ENCODE results near the gene TRAPPC12.

The TRAPPC12 gene

DNA sequence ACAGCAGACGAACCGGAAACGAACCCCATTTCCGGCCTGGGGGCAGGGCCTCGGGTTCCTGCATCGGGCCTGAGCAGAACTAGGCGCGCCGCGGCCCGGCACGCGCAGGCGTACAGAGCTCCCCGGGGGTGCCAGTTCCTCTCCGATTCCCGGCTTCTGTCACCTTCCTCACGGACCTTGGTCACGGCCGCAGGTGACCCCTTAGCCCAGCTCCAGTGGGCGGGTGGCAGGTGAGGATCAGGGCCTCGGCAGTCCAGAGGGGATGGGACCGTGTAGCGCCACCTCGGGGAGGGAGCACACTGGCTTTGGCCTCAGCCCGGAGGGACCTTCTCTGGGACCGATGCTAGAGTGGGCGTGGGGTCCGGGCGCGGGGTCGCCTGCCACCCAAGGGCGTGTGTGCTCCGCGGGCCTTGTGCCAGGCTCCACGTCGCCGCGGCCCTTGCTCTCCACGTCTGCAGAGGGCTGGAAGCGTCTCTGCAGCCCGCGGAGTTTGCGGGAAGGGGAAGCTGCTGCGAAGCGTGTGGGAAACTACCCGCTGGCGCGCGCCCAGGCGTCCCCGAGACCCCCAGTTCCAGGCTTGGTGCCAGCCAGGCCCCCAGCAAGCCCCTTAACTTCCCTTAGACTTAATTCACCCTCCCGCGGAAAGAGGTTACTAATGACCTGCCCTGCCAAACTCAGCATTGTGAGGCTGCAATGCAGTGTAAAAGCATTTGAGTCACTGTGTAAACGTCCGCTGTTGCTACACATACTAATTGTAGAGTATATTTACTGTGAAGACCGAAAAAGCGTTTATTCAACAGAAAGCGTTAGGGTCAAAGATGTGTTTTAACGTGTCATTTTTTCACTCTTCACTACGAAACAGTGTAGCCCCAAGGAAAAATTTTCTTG, at the start of gene TRAPPC12:
Gene TRAPPC12, plus strand, starts transcription at position 48 of the 888 bp plus-strand sequence. CDS start 7,930 bp downstream, outside the sequence.
- DNase-seq (ENCODE audit: low read depth) = peak; percentile 95
- peaks cover 3% of the 10 kb centered on the region for H3K36me3 ChIP-seq (ENCODE audit: control insufficient read depth, insufficient read depth, low read length, severe bottlenecking)
- H3K9me3 ChIP-seq (ENCODE audit: control insufficient read depth, low read length) = no peaks in the 10 kb centered on the region
- peaks cover 26% of the 10 kb centered on the region for H3K4me1 ChIP-seq (ENCODE audit: control insufficient read depth, insufficient read depth, low read length)
- no peaks in the 10 kb centered on the region for H3K27me3 ChIP-seq (replicated peaks; ENCODE audit: control insufficient read depth, insufficient read depth, low read length)
- H3K4me3 ChIP-seq (ENCODE audit: low read length) = peak within 1 kb of the TSS; percentile 93
- H3K9ac ChIP-seq (ENCODE audit: low read length) = peak within 1 kb of the TSS; percentile 98

DNA sequence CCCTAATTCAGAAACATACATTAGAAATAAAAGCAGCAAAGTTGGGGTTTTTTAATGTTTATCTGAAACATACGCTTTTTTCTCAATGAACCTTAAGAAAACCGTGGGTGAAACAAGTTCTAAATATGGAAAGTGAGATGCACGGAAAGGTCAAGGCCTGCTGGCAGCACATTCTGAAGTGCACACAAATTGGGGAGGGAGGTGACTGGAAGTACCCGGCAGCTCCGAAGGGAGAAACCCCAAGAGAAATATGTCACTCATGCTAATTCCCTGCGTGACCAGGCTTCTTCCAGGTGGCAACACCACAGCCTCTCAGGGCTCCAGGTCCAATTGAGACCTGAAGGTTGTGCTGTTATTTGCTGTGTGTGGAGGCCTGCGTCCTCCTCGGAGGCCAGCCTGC, 47.4 kb upstream of the TRAPPC12 start:
- H3K9me3 ChIP-seq (ENCODE audit: control insufficient read depth, low read length) = no peaks in the 10 kb centered on the region
- H3K27me3 ChIP-seq (replicated peaks; ENCODE audit: control insufficient read depth, insufficient read depth, low read length) = no peaks in the 10 kb centered on the region
- H3K4me3 ChIP-seq (ENCODE audit: low read length) = no peak overlapping the region
- H3K9ac ChIP-seq (ENCODE audit: low read length) = no peak overlapping the region
- H3K36me3 ChIP-seq (ENCODE audit: control insufficient read depth, insufficient read depth, low read length, severe bottlenecking) = peaks cover 24% of the 10 kb centered on the region
- peaks cover 12% of the 10 kb centered on the region for H3K4me1 ChIP-seq (ENCODE audit: control insufficient read depth, insufficient read depth, low read length)
- DNase-seq (ENCODE audit: low read depth) = no peak

DNA sequence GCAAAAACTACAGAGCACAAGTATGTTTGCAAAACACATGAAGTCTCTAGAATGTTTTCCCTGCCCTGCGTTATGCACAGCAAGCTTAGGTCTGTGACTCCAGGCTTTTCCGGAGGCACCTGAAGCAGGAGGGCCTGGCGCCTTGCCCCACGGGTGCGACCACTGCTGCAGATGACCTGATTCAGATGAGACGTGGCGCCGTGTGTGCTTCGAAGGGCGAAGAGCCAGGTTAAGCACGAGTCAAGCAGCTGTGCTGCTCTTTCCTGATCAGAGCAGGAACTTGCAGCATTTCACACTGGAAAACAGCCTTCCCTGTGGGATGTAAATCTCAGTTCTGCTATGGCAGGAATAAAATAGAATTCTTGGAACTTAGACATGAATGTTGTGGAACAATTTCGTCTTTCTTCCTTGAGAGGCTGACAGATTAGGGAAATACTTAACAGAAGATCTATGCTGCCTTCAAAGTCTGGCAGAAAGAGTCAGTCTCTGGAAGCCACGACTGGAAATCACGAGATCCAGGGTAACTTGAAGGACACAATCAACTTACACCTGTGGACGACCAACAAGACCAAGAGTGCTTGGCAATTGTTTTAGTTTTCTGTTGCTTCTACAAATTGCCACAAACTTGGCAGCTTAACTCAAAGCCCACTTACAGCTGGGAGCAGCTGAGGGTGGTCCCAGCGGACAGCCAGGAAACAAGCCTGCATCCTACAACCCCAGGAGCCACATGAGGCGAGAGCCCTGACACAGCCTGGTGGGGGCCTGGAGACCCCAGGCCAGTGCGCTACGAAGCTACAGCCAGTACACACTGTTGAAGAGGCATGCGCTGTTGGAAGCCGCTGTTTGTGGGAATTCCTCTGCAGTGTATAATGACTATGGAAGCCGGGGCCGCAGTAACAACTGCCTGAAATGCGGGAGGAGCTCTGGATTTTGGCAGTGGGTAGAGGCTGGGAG, 44.8 kb upstream of the TRAPPC12 start:
- H3K9ac ChIP-seq (ENCODE audit: low read length) = no peak overlapping the region
- H3K36me3 ChIP-seq (ENCODE audit: control insufficient read depth, insufficient read depth, low read length, severe bottlenecking) = peaks cover 24% of the 10 kb centered on the region
- H3K9me3 ChIP-seq (ENCODE audit: control insufficient read depth, low read length) = no peaks in the 10 kb centered on the region
- H3K4me3 ChIP-seq (ENCODE audit: low read length) = no peak overlapping the region
- peaks cover 12% of the 10 kb centered on the region for H3K4me1 ChIP-seq (ENCODE audit: control insufficient read depth, insufficient read depth, low read length)
- no peak for DNase-seq (ENCODE audit: low read depth)
- H3K27me3 ChIP-seq (replicated peaks; ENCODE audit: control insufficient read depth, insufficient read depth, low read length) = no peaks in the 10 kb centered on the region

- Histone ChIP-seq H3K4me3 (ENCODE audit: low read length) (no peak overlapping the region), H3K36me3 (ENCODE audit: control insufficient read depth, insufficient read depth, low read length, severe bottlenecking) (peaks cover 14% of the 10 kb centered on the region), H3K4me1 (ENCODE audit: control insufficient read depth, insufficient read depth, low read length) (peaks cover 12% of the 10 kb centered on the region), H3K9ac (ENCODE audit: low read length) (no peak overlapping the region), H3K9me3 (ENCODE audit: control insufficient read depth, low read length) (no peaks in the 10 kb centered on the region), H3K27me3 (replicated peaks; ENCODE audit: control insufficient read depth, insufficient read depth, low read length) (no peaks in the 10 kb centered on the region)
- DNase-seq (ENCODE audit: low read depth) = no peak
These were observed 42.6 kb upstream of the TRAPPC12 start for GRCh38 chr2:3336844-3337243.

DNA sequence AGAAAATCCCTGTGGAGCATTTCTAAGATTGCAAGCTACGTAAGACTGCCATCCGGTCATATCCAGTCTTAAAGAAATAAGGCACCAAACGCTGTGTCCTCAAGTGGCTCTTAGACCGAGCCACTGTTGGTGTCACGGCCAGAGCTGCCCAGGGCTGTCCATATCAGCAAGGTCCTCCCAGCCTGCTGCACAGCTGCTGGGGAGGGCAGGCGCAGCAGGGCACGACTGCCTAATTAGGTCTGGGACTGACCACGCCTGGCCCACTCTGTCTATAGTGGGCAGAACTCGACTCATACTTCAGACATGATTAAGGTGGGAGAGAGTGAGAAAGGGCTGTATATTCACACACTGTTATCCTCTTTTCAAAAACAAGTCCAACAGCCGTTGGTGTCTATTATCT, 41.2 kb upstream of the TRAPPC12 start:
- Histone ChIP-seq H3K36me3 (ENCODE audit: control insufficient read depth, insufficient read depth, low read length, severe bottlenecking) (peaks cover 4% of the 10 kb centered on the region), H3K4me1 (ENCODE audit: control insufficient read depth, insufficient read depth, low read length) (peaks cover 12% of the 10 kb centered on the region), H3K4me3 (ENCODE audit: low read length) (no peak overlapping the region), H3K9me3 (ENCODE audit: control insufficient read depth, low read length) (no peaks in the 10 kb centered on the region), H3K27me3 (replicated peaks; ENCODE audit: control insufficient read depth, insufficient read depth, low read length) (no peaks in the 10 kb centered on the region), H3K9ac (ENCODE audit: low read length) (no peak overlapping the region)
- DNase-seq (ENCODE audit: low read depth) = no peak

GRCh38 chr2:3340144-3340543, 39.4 kb upstream of the TRAPPC12 start:
- H3K4me3 ChIP-seq (ENCODE audit: low read length) = no peak overlapping the region
- no peaks in the 10 kb centered on the region for H3K27me3 ChIP-seq (replicated peaks; ENCODE audit: control insufficient read depth, insufficient read depth, low read length)
- no peaks in the 10 kb centered on the region for H3K9me3 ChIP-seq (ENCODE audit: control insufficient read depth, low read length)
- no peak for DNase-seq (ENCODE audit: low read depth)
- no peaks in the 10 kb centered on the region for H3K36me3 ChIP-seq (ENCODE audit: control insufficient read depth, insufficient read depth, low read length, severe bottlenecking)
- no peak overlapping the region for H3K9ac ChIP-seq (ENCODE audit: low read length)
- H3K4me1 ChIP-seq (ENCODE audit: control insufficient read depth, insufficient read depth, low read length) = peaks cover 4% of the 10 kb centered on the region

- Histone ChIP-seq H3K9me3 (ENCODE audit: control insufficient read depth, low read length) (no peaks in the 10 kb centered on the region), H3K27me3 (replicated peaks; ENCODE audit: control insufficient read depth, insufficient read depth, low read length) (no peaks in the 10 kb centered on the region), H3K4me3 (ENCODE audit: low read length) (no peak overlapping the region), H3K36me3 (ENCODE audit: control insufficient read depth, insufficient read depth, low read length, severe bottlenecking) (no peaks in the 10 kb centered on the region), H3K9ac (ENCODE audit: low read length) (no peak overlapping the region), H3K4me1 (ENCODE audit: control insufficient read depth, insufficient read depth, low read length) (peaks cover 1% of the 10 kb centered on the region)
- DNase-seq (ENCODE audit: low read depth) = no peak
These were observed 38.2 kb upstream of the TRAPPC12 start for GRCh38 chr2:3341336-3341735.

- Histone ChIP-seq H3K27me3 (replicated peaks; ENCODE audit: control insufficient read depth, insufficient read depth, low read length) (no peaks in the 10 kb centered on the region), H3K4me3 (ENCODE audit: low read length) (no peak overlapping the region), H3K9ac (ENCODE audit: low read length) (no peak overlapping the region), H3K9me3 (ENCODE audit: control insufficient read depth, low read length) (no peaks in the 10 kb centered on the region), H3K36me3 (ENCODE audit: control insufficient read depth, insufficient read depth, low read length, severe bottlenecking) (peaks cover 6% of the 10 kb centered on the region), H3K4me1 (ENCODE audit: control insufficient read depth, insufficient read depth, low read length) (peaks cover 5% of the 10 kb centered on the region)
- DNase-seq (ENCODE audit: low read depth) = no peak
These were observed 37.2 kb upstream of the TRAPPC12 start for GRCh38 chr2:3342324-3342723.

DNA sequence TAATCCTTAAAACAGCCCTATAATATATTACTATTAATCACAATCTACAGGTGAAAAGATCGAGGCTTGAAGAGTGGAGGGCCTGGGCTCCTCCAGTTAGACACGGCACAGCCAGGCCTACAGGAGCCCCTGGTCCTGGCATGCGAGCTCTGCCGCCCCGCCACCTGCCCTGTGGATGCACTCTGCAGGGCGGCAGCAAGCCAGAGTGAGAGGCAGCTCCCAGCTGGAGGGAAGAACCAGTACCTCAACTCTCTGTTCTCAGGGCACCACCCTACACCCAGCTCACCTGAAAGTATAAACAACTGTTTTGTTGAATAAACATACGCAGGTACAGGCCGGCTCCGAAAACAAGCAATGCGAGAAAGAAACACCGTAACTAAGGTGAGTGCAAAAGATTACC, 36.5 kb upstream of the TRAPPC12 start:
- DNase-seq (ENCODE audit: low read depth) = no peak
- H3K27me3 ChIP-seq (replicated peaks; ENCODE audit: control insufficient read depth, insufficient read depth, low read length) = no peaks in the 10 kb centered on the region
- H3K9me3 ChIP-seq (ENCODE audit: control insufficient read depth, low read length) = no peaks in the 10 kb centered on the region
- peaks cover 5% of the 10 kb centered on the region for H3K4me1 ChIP-seq (ENCODE audit: control insufficient read depth, insufficient read depth, low read length)
- no peak overlapping the region for H3K9ac ChIP-seq (ENCODE audit: low read length)
- peaks cover 6% of the 10 kb centered on the region for H3K36me3 ChIP-seq (ENCODE audit: control insufficient read depth, insufficient read depth, low read length, severe bottlenecking)
- no peak overlapping the region for H3K4me3 ChIP-seq (ENCODE audit: low read length)

GRCh38 chr2:3344897-3345296, 34.6 kb upstream of the TRAPPC12 start:
- Histone ChIP-seq H3K36me3 (ENCODE audit: control insufficient read depth, insufficient read depth, low read length, severe bottlenecking) (peaks cover 6% of the 10 kb centered on the region), H3K9me3 (ENCODE audit: control insufficient read depth, low read length) (no peaks in the 10 kb centered on the region), H3K4me3 (ENCODE audit: low read length) (no peak overlapping the region), H3K27me3 (replicated peaks; ENCODE audit: control insufficient read depth, insufficient read depth, low read length) (no peaks in the 10 kb centered on the region), H3K9ac (ENCODE audit: low read length) (no peak overlapping the region), H3K4me1 (ENCODE audit: control insufficient read depth, insufficient read depth, low read length) (peaks cover 5% of the 10 kb centered on the region)
- no peak for DNase-seq (ENCODE audit: low read depth)

GRCh38 chr2:3345621-3346020, 33.9 kb upstream of the TRAPPC12 start:
- Histone ChIP-seq H3K36me3 (ENCODE audit: control insufficient read depth, insufficient read depth, low read length, severe bottlenecking) (peaks cover 6% of the 10 kb centered on the region), H3K9me3 (ENCODE audit: control insufficient read depth, low read length) (no peaks in the 10 kb centered on the region), H3K27me3 (replicated peaks; ENCODE audit: control insufficient read depth, insufficient read depth, low read length) (no peaks in the 10 kb centered on the region), H3K4me1 (ENCODE audit: control insufficient read depth, insufficient read depth, low read length) (peaks cover 5% of the 10 kb centered on the region), H3K9ac (ENCODE audit: low read length) (no peak overlapping the region), H3K4me3 (ENCODE audit: low read length) (no peak overlapping the region)
- DNase-seq (ENCODE audit: low read depth) = no peak
